ENCODE results near the gene CENPL.
"Not testable (repeated sequence)": the region's sequence is repeated elsewhere in the genome, so short reads cannot be mapped to it uniquely, and the experiment has no call there.

CENPL gene

GRCh38 chr1:173857363-173857917, 32.8 kb upstream of the CENPL start:
- DNase-seq (ENCODE audit: low read depth), result no peak

DNA sequence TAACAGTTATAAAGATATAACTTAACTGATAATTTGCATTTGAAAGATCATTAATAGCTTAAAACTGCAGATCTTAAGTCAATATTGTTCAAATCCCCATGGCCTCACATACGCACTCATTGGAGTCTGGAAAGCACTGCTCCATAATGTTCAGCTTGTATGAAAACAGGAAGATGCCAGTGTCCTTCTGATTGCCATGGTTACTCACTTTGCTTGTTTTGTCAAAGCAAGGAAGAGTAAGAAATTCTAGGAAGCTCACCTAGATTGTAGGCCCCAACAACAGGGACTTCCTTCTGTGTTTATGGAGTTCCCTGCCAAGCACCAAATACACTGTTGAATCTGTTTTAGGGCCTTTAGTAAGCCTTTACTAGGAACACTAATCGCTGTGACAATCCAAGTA, 32.2 kb upstream of the CENPL start:
- no peak for DNase-seq (ENCODE audit: low read depth)

DNA sequence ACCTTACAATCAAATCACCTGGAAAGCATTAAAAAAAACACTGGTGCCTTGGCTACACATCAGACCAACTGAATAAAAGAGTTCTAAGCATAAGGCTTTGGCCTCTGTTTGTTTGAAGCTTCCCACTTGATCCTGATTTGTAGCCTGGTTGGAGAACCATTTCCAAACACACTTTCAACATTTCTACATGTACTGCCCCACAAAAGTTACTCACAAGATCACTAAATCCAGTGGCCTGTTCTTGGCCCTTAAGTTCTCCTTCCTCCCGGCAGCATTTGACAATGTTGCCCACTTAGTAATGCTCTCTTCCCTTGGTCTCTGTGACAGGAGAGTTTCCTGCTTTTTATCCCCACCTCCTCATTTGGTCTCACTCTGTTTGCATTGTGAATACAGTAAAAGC, 31.3 kb upstream of the CENPL start:
- DNase-seq (ENCODE audit: low read depth), result no peak

GRCh38 chr1:173853074-173853473, 28.4 kb upstream of the CENPL start:
- DNase-seq (ENCODE audit: low read depth), result peak; percentile 89

GRCh38 chr1:173852105-173852504, 27.4 kb upstream of the CENPL start:
- peak; percentile 50 for DNase-seq (ENCODE audit: low read depth)

DNA sequence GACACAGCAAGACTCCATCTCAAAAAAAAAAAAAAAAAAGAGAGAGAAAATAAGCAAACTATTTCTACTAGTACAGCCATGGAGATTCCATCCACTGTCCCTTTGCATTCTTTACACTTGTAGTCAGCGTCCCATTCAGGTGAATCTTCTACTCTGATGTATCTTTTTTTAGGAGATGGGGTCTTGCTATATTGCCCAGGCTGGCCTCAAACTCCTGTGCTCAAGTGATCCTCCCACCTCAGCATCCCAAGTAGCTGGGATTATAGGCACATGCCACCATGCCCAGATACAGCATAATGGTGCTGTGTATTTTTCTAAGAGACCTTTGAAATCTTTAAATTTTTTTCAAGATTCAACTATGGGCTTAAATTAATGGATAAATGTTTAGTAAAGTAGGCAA, 8.1 kb upstream of the CENPL start:
- DNase-seq (ENCODE audit: low read depth), result no peak

GRCh38 chr1:173827611-173828010, 2.9 kb upstream of the CENPL start:
- no peak for DNase-seq (ENCODE audit: low read depth)

DNA sequence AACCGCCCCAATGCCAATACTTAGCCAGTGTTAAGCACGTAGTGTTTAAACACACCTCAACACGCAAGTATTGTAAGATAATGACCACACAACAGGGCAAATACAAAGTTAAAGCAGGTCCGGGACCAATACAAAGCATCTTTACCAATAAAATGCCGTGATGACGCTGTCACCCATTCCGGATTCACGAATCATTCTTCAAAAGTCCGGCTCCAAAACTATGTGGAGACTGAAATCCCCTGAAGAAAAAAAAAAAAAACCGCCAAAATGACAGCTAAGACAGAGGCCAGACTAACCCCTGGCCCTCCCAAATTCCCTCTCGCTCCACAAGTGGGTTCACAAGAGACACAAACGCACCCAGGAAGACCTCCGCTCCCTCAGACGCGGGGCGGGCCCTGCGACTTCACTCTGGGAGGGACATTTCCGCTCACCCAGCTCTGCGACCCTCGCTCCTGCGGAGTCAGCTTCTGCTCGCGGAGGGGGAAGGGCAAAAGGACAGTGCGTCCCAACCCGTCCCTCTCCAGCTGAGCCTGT, 835 bp downstream of the CENPL start:
- DNase-seq (ENCODE audit: low read depth), result no peak

DNA sequence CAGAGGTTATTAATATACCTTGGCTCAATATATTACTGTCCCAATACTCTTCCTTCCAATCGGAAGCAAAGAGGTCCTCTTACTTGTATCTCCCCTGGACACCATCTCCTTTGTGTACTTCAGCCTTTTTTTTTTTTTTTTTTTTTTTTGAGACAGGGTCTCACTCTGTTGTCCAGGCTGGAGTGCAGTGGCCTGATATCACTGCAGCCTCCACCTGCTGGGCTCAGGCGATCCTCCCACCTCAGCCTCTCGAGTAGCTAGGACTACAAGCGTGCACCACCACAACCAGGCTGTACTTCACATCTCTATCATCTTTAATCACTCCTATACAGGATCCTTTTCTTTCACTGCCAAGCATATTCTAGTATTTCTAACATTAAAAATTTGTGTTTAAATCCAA, 3.0 kb downstream of the CENPL start:
- DNase-seq (ENCODE audit: low read depth), result no peak

DNA sequence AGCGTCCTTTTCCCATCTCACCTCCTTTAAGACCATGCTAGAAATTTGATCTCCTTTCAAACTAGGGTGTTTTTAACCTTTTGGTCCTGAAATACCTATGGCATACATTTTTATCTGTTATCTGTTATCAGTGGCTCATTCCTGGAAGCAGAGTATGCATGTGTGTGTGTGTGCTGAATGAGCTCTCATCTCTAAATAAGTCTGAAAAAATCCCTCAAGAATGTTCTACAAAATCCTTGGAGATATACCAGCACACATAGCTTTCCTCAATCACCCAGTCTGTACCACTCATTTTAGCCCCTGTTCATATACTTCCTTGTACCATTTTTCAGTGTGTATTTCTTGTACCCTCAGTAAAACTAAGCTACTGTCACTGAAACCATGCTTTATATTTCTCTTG, 6.2 kb downstream of the CENPL start:
- no peak for DNase-seq (ENCODE audit: low read depth)

- DNase-seq (ENCODE audit: low read depth), result not testable (repeated sequence)
Measured at GRCh38 chr1:173813654-173814053, 11.0 kb downstream of the CENPL start.

GRCh38 chr1:173802961-173803360, 21.7 kb downstream of the CENPL start:
- no peak for DNase-seq (ENCODE audit: low read depth)

DNA sequence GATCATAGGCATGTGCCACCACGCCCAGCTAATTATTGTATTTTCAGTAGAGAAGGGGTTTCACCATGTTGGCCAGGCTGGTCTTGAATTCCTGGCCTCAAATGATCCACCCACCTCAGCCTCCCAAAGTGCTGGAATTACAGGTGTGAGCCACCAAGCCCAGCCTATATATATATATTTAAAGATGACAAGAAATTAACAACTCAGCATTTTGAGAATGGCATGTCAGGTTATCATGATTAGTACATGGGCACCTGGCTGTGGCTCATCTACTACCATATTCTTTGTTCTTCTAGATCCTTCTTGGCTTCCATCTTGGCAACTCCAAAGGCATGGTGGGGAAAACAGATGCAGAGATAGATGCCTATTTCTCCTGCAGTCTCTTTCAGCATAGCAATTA, 24.7 kb downstream of the CENPL start:
- not testable (repeated sequence) for DNase-seq (ENCODE audit: low read depth)

- no peak for DNase-seq (ENCODE audit: low read depth)
Measured at GRCh38 chr1:173798078-173798477, 26.6 kb downstream of the CENPL start.

GRCh38 chr1:173789841-173790240, 34.8 kb downstream of the CENPL start:
- no peak for DNase-seq (ENCODE audit: low read depth)

DNA sequence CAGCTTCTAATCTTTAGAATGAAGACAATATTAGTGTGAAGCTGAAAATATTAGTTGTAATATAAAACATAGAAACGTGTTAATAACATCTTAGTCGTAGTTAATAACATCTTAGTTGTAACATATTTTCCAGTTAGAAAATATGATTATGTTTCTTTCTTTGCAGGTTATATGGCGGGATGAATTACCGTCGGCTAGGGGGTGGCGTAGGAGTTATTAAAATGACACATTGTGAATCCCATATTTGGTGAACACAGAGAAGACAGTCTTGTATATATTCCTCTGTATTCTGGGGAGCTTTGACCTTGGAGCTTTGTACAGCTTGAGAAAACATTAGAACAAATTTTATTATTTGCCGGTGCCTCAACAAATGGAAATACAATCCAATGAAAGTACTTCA, 39.7 kb downstream of the CENPL start:
- DNase-seq (ENCODE audit: low read depth), result no peak

DNA sequence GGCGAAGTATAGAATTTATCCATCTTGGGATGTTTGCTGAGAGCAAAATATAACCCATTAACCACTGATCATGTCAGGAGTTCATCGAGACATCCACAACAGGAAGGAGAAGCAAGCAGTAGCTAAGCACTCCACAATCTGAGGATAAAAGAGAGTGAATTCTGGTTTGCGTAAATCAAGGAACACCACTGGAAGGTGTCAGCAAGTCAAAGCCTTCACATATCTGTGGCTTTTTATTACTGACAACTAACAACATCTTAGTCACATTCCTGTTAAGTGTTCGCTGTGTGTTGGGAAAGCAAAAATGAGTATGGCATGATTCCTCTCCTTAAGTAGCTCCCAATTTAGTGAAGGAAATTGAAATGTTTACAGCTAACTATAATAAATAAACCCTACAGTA, 44.7 kb downstream of the CENPL start:
- peak; percentile 11 for DNase-seq (ENCODE audit: low read depth)

- DNase-seq (ENCODE audit: low read depth), result no peak
Measured at GRCh38 chr1:173775578-173776226, 49.0 kb downstream of the CENPL start.

- DNase-seq (ENCODE audit: low read depth), result no peak
Measured at GRCh38 chr1:173771560-173771959, 53.1 kb downstream of the CENPL start.

DNA sequence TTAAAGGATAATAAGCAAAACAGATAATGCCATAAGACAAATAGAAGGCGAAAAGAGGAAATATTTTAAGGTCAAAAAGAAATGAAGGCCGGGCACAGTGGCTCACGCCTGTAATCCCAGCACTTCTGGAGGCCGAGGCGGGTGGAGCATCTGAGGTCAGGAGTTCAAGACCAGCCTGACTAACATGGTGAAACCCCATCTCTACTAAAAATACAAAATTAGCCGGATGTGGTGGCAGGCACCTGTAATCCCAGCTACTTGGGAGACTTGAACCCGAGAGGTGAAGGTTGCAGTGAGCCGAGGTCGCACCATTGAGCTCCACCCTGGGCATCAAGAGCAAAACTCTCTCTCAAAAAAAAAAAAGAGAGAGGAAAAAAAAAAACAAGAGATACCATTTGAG, 54.4 kb downstream of the CENPL start:
- DNase-seq (ENCODE audit: low read depth), result not testable (repeated sequence)

- DNase-seq (ENCODE audit: low read depth), result no peak
Measured at GRCh38 chr1:173768827-173769226, 55.9 kb downstream of the CENPL start.

DNA sequence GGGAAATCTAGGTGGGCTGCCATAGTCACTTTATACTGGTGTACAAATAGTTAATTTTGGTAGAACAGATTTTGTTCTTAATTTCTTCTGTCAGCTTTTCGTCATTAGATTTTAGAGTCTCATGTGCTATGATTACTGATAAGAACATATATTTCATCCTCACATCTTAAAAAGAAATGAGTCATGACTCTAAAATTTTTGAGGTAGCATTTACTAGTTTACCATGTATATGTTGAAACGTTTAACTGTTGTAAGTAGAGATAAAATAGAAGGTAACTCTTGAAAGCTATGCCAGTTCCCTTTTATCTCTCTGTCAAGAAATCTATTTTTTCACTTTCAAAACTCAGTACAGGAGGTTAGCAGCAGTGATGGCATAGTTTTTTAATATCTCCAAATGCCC, 56.5 kb downstream of the CENPL start:
- no peak for DNase-seq (ENCODE audit: low read depth)

DNA sequence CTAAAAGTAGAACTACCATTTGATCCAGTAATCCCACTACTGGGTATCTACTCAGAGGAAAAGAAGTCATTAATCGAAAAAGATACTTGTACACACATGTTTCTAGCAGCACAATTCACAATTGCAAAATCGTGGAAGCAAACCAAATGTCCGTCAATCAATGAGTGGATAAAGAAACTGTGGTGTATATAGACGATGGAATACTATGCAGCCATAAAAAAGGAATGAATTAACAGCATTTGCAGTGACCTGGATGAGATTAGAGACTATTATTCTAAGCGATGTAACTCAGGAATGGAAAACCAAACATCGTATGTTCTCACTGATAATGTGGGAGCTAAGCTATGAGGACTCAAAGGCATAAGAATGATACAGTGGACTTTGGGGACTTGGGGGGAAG, 60.4 kb downstream of the CENPL start:
- DNase-seq (ENCODE audit: low read depth), result not testable (repeated sequence)

- no peak for DNase-seq (ENCODE audit: low read depth)
Measured at GRCh38 chr1:173758980-173759379, 65.7 kb downstream of the CENPL start.
